ENCODE results near the gene GRID1. TPM values are rescaled to one million over a fixed set of nuclear protein-coding genes. Genes with fewer than 3 reads are reported as not detected.

GRID1 gene
- total and polyA plus RNA-seq, 9 of the 15 experiments (the other 6 are each of a cell fraction or from before 2014, with no cell fraction given), result 0.01 to 7.2 (median 1.2) TPM

GRCh38 chr10:86247588-86247987 lies 119.0 kb downstream of the GRID1 start:
- intact Hi-C loops (cut with micrococcal nuclease), result no loop called here
- in situ Hi-C loops (cut with MboI), result no loop called here
- Histone ChIP-seq H3K27me3 (ENCODE audit: control insufficient read depth in 2 of 2, insufficient read depth in 2 of 2, low read length in 2 of 2) (no peaks in the 10 kb centered on the region), H3K9me3 (replicated peaks; ENCODE audit: control insufficient read depth, insufficient read depth, low read depth, low read length) (no peaks in the 10 kb centered on the region), H3K9ac (ENCODE audit: insufficient read depth in 1 of 2, low read depth in 2 of 2, low read length in 2 of 2) (no peak overlapping the region), H3K4me3 (no peak overlapping the region), H3K36me3 (ENCODE audit: control insufficient read depth, insufficient read depth, low read length) (no peaks in the 10 kb centered on the region), H3K79me2 (ENCODE audit: control insufficient read depth, insufficient read depth, low read length) (no peaks in the 10 kb centered on the region), H3K9me1 (ENCODE audit: control insufficient read depth, insufficient read depth, low read length) (no peaks in the 10 kb centered on the region), H2AFZ (ENCODE audit: low read depth, low read length) (no peak overlapping the region), H3K27ac (ENCODE audit: extremely low read depth, low read depth, low read length) (no peak overlapping the region), H3K4me2 (ENCODE audit: insufficient read depth, low read length) (no peak overlapping the region), H4K20me1 (replicated peaks; ENCODE audit: control insufficient read depth, insufficient read depth, low read length) (no peaks in the 10 kb centered on the region), H3K4me1 (replicated peaks in 1 of 2; ENCODE audit: control insufficient read depth in 2 of 2, insufficient read depth in 2 of 2, low read length in 2 of 2) (no peaks in the 10 kb centered on the region)
- ChIA-PET CTCF (ENCODE audit: low intra/inter-chr PET ratio) (no interaction called here), POLR2A (no interaction called here)
- no TSS peak for BruUV-seq (replicated peaks)
- no peak for FAIRE-seq
- 0% methylated on average over 1 of the region's 1 CpG for WGBS (ENCODE audit: insufficient coverage, low coverage, missing lambda C conversion rate)
- no peak for DNase-seq (ENCODE audit: extremely low read depth in 1 of 4, low spot score in 3 of 4)
- TF ChIP-seq RBM17 (IDR thresholded peaks at IDR 0.05; ENCODE audit: borderline replicate concordance, low read depth, low read length) (no peak), XRCC3 (IDR thresholded peaks at IDR 0.05) (no peak), TRIM25 (IDR thresholded peaks at IDR 0.05; ENCODE audit: borderline replicate concordance) (no peak), RFX5 (IDR thresholded peaks at IDR 0.05; ENCODE audit: low read depth, low read length) (no peak), ZNF695 (CRISPR knock-in tag; IDR thresholded peaks at IDR 0.05) (no peak), ZNF12 (CRISPR knock-in tag; IDR thresholded peaks at IDR 0.05) (no peak), CBFA2T2 (conservative IDR thresholded peaks at IDR 0.05) (no peak), ZNF696 (CRISPR knock-in tag; conservative IDR thresholded peaks at IDR 0.05) (no peak), CREB1 (IDR thresholded peaks at IDR 0.05) (no peak), CREB1 (CRISPR knock-in tag; IDR thresholded peaks at IDR 0.05) (no peak), ZBED1 (IDR thresholded peaks at IDR 0.05) (no peak), PRDM10 (IDR thresholded peaks at IDR 0.05; ENCODE audit: partially characterized antibody) (no peak), POU5F1 (IDR thresholded peaks at IDR 0.05; ENCODE audit: borderline replicate concordance, low read depth, low read length, partially characterized antibody) (no peak)
- no peak for ATAC-seq
